ENCODE data around the gene CGRRF1. TPM values are rescaled to one million over a fixed set of nuclear protein-coding genes. Genes with fewer than 3 reads are reported as not detected.
A peak's percentile ranks its signal among the peaks of the same experiment; 100 is the strongest.

Gene CGRRF1
- total and polyA plus RNA-seq, 4 donors = 11.2 to 21.5 (median 16.7) TPM

DNA sequence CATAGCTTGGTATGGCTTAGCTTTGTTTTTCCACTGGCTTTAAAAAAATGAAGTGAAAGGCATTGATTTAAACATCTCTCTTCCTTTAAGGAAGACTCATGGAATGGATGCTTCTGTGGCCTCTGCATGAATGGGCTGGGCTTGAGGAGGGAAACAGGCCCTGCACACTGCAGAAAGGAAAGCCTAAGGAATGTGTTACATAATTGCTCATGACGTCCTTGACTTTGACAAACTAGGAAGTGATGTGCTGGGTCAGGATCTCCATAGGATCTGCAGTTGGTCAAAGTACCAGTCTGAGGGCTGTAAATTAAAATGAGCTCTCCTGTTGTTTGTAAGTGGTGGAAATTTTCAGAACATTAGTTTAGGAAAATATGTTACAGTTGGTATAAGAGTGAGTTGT is 69.9 kb downstream of the CGRRF1 start:
- Histone ChIP-seq H3K4me3 (no peak overlapping the region), H3K27ac (ENCODE audit: low read depth in 1 of 2, low read length in 1 of 2) (no peak overlapping the region), H3K4me1 (ENCODE audit: control insufficient read depth in 5 of 5, insufficient read depth in 5 of 5, low read length in 5 of 5) (peaks cover 0 to 32% (median 0%) of the 10 kb centered on the region in 5 donors), H3K27me3 (ENCODE audit: control insufficient read depth in 3 of 3, insufficient read depth in 3 of 3, low read length in 2 of 3) (no peaks in the 10 kb centered on the region), H3K36me3 (ENCODE audit: control insufficient read depth in 4 of 4, insufficient read depth in 4 of 4, low read length in 4 of 4) (peaks cover 0 to 1% (median 0%) of the 10 kb centered on the region in 4 donors), H3K9ac (ENCODE audit: insufficient read depth in 1 of 2, low read length in 2 of 2) (no peak overlapping the region), H3K9me3 (ENCODE audit: control insufficient read depth in 4 of 4, insufficient read depth in 3 of 4, low read length in 3 of 4) (no peaks in the 10 kb centered on the region)
- TF ChIP-seq, protein P1, sequence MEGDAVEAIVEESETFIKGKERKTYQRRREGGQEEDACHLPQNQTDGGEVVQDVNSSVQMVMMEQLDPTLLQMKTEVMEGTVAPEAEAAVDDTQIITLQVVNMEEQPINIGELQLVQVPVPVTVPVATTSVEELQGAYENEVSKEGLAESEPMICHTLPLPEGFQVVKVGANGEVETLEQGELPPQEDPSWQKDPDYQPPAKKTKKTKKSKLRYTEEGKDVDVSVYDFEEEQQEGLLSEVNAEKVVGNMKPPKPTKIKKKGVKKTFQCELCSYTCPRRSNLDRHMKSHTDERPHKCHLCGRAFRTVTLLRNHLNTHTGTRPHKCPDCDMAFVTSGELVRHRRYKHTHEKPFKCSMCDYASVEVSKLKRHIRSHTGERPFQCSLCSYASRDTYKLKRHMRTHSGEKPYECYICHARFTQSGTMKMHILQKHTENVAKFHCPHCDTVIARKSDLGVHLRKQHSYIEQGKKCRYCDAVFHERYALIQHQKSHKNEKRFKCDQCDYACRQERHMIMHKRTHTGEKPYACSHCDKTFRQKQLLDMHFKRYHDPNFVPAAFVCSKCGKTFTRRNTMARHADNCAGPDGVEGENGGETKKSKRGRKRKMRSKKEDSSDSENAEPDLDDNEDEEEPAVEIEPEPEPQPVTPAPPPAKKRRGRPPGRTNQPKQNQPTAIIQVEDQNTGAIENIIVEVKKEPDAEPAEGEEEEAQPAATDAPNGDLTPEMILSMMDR (IDR thresholded peaks at IDR 0.05; ENCODE audit: control extremely low read depth, extremely low read depth) = no peak
- DNase-seq (peak in 1 of 3 donors; percentile 28), ATAC-seq (ENCODE audit: insufficient read depth, low FRiP score) (no peak)
- 0 to 11% methylated on average over 1 of the region's 1 CpG for WGBS, 2 donors

DNA sequence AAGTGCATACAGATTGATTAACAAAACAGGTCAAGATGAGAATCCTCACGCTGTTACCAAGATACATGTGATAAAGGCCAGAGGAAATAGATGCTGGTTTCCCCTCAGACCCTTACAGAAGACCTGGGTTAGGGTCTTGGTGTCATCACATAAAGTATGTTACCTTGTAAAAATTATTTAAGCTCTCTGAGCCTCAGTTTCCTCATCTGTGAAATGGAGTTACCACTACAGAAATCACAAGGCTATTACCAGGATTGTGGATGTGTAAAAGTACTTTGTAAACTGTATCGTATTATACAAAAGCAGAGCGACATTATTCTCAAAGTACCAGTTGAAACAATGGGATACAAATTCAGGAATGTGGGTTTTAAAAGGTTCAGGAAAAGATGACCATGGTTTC is 71.2 kb downstream of the CGRRF1 start:
- 97 to 98% methylated on average over 3 of the region's 3 CpGs for WGBS, 2 donors
- Histone ChIP-seq H3K27me3 (ENCODE audit: control insufficient read depth in 3 of 3, insufficient read depth in 3 of 3, low read length in 2 of 3) (no peaks in the 10 kb centered on the region), H3K27ac (ENCODE audit: low read depth in 1 of 2, low read length in 1 of 2) (no peak overlapping the region), H3K4me3 (no peak overlapping the region), H3K36me3 (ENCODE audit: control insufficient read depth in 4 of 4, insufficient read depth in 4 of 4, low read length in 4 of 4) (peaks cover 0 to 1% (median 0%) of the 10 kb centered on the region in 4 donors), H3K9ac (ENCODE audit: insufficient read depth in 1 of 2, low read length in 2 of 2) (no peak overlapping the region), H3K4me1 (ENCODE audit: control insufficient read depth in 5 of 5, insufficient read depth in 5 of 5, low read length in 5 of 5) (peaks cover 0 to 21% (median 0%) of the 10 kb centered on the region in 5 donors), H3K9me3 (ENCODE audit: control insufficient read depth in 4 of 4, insufficient read depth in 3 of 4, low read length in 3 of 4) (no peaks in the 10 kb centered on the region)
- TF ChIP-seq, protein P1 (IDR thresholded peaks at IDR 0.05; ENCODE audit: control extremely low read depth, extremely low read depth) = no peak
- DNase-seq (no peak), ATAC-seq (ENCODE audit: insufficient read depth, low FRiP score) (no peak)

DNA sequence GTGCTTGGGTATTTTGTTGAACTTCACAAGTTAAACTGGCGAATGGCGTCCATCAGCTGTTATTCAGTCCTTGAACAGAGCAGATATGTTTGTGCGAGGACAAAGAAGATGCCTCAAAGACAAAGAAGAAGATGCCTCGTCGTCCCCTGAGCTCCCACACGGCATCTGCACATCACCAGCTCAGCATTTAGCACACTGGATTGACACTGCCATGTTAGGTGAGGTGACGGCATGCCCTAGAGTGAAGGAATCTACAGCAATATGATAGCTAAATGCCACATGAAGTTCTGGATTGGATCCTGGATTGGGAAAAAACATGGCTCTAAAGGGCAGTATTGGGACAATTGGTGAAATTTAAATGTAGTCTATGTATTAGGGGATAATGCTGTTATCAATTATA is 72.6 kb downstream of the CGRRF1 start:
- DNase-seq (no peak), ATAC-seq (ENCODE audit: insufficient read depth, low FRiP score) (no peak)
- H3K4me1 ChIP-seq (ENCODE audit: control insufficient read depth in 5 of 5, insufficient read depth in 5 of 5, low read length in 5 of 5) = peaks cover 0 to 18% (median 0%) of the 10 kb centered on the region in 5 donors
- TF ChIP-seq, protein P1 (IDR thresholded peaks at IDR 0.05; ENCODE audit: control extremely low read depth, extremely low read depth) = no peak
- no peaks in the 10 kb centered on the region for H3K27me3 ChIP-seq (ENCODE audit: control insufficient read depth in 3 of 3, insufficient read depth in 3 of 3, low read length in 2 of 3)
- no peak overlapping the region for H3K9ac ChIP-seq (ENCODE audit: insufficient read depth in 1 of 2, low read length in 2 of 2)
- 95 to 97% methylated on average over 7 of the region's 7 CpGs for WGBS, 2 donors
- no peak overlapping the region for H3K27ac ChIP-seq (ENCODE audit: low read depth in 1 of 2, low read length in 1 of 2)
- H3K36me3 ChIP-seq (ENCODE audit: control insufficient read depth in 4 of 4, insufficient read depth in 4 of 4, low read length in 4 of 4) = no peaks in the 10 kb centered on the region
- H3K9me3 ChIP-seq (ENCODE audit: control insufficient read depth in 4 of 4, insufficient read depth in 3 of 4, low read length in 3 of 4) = no peaks in the 10 kb centered on the region
- no peak overlapping the region for H3K4me3 ChIP-seq

DNA sequence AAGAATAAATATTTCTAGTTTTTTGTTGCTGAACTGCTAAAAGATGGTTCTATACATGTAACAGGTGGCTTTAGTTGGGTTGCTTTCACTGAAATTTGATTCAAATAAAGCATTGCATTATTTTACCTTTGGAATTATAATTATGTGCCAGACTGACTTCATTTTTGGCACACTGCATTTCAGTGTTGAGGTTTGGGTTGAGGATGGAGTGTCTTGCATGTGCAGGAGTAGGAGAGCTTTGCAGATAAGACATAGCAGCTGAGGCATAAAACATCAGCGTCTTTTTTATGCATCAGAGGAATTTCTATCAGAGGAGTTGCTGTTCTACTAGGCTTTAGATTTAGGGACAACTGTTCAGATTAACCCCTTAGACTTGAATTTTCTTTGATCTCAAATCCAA is 74.4 kb downstream of the CGRRF1 start:
- 67 to 86% methylated on average over 1 of the region's 1 CpG for WGBS, 2 donors
- H3K36me3 ChIP-seq (ENCODE audit: control insufficient read depth in 4 of 4, insufficient read depth in 4 of 4, low read length in 4 of 4) = no peaks in the 10 kb centered on the region
- no peak overlapping the region for H3K4me3 ChIP-seq
- H3K4me1 ChIP-seq (ENCODE audit: control insufficient read depth in 5 of 5, insufficient read depth in 5 of 5, low read length in 5 of 5) = peaks cover 0 to 19% (median 0%) of the 10 kb centered on the region in 5 donors
- TF ChIP-seq, protein P1 (IDR thresholded peaks at IDR 0.05; ENCODE audit: control extremely low read depth, extremely low read depth) = no peak
- ATAC-seq (ENCODE audit: insufficient read depth, low FRiP score) (no peak), DNase-seq (no peak)
- no peak overlapping the region for H3K27ac ChIP-seq (ENCODE audit: low read depth in 1 of 2, low read length in 1 of 2)
- H3K27me3 ChIP-seq (ENCODE audit: control insufficient read depth in 3 of 3, insufficient read depth in 3 of 3, low read length in 2 of 3) = no peaks in the 10 kb centered on the region
- H3K9ac ChIP-seq (ENCODE audit: insufficient read depth in 1 of 2, low read length in 2 of 2) = no peak overlapping the region
- no peaks in the 10 kb centered on the region for H3K9me3 ChIP-seq (ENCODE audit: control insufficient read depth in 4 of 4, insufficient read depth in 3 of 4, low read length in 3 of 4)

Data from lung (tissue), 12 donors.